HG03135 (cell line): Measurements from ENCODE around the gene RXFP1.

Experiments used
- ATAC-seq: cut with Tn5 transposase; IDR thresholded peaks from one replicate; pipeline ENCODE4 v1.9.1; 2021; ENCODE audit warnings: mild to moderate bottlenecking, moderate library complexity; ENCODE audit not compliant: unreplicated experiment

The RXFP1 gene

GRCh38 chr4:158669310-158669709 lies 147.6 kb downstream of the RXFP1 start:
- no peak for ATAC-seq

- ATAC-seq = peak; percentile 29
Measured at GRCh38 chr4:158670975-158671664, 149.4 kb downstream of the RXFP1 start.

GRCh38 chr4:158671665-158671914 lies 149.9 kb downstream of the RXFP1 start, which contains the start of gene C4orf46:
TSS of gene C4orf46 (minus strand) at chr4:158671887. CDS start at chr4:158671801, 86 bp downstream.
- no peak for ATAC-seq

GRCh38 chr4:158671915-158672806 lies 150.5 kb downstream of the RXFP1 start, which contains the start of gene ETFDH:
TSS of gene ETFDH (plus strand) at chr4:158672296. CDS start at chr4:158672457, 161 bp downstream.
- ATAC-seq = peak; percentile 86

- no peak for ATAC-seq
Measured at GRCh38 chr4:158673633-158674032, 152.0 kb downstream of the RXFP1 start.

- ATAC-seq = no peak
Measured at GRCh38 chr4:158676076-158676475, 154.4 kb downstream of the RXFP1 start.

- no peak for ATAC-seq
Measured at GRCh38 chr4:158678767-158679166, 157.1 kb downstream of the RXFP1 start.

GRCh38 chr4:158681629-158682028 lies 159.9 kb downstream of the RXFP1 start:
- ATAC-seq = no peak

GRCh38 chr4:158682066-158682465 lies 160.4 kb downstream of the RXFP1 start:
- ATAC-seq = no peak

GRCh38 chr4:158688813-158689212 lies 167.1 kb downstream of the RXFP1 start:
- no peak for ATAC-seq
